Measurements from ENCODE around the gene ZYG11B.
"Not testable (repeated sequence)": the region's sequence is repeated elsewhere in the genome, so short reads cannot be mapped to it uniquely, and the experiment has no call there.

Gene ZYG11B

GRCh38 chr1:52726265-52727113 is at the start of gene ZYG11B:
ZYG11B (plus strand) TSS chr1:52726453; CDS start chr1:52726654, 201 bp downstream.
- Histone ChIP-seq H3K9ac (ENCODE audit: insufficient read length) (peak within 1 kb of the TSS; percentile 84), H3K9me3 (ENCODE audit: low read depth, low read length) (no peaks in the 10 kb centered on the region), H3K36me3 (ENCODE audit: insufficient read depth, low read length) (no peaks in the 10 kb centered on the region), H3K4me3 (peak within 1 kb of the TSS; percentile 78), H3K27ac (no peak within 1 kb of the TSS)
- TF ChIP-seq FOXP2 (optimal IDR thresholded peaks at IDR 0.05; ENCODE audit: control extremely low read depth, extremely low read length, insufficient read depth) = no peak
- TF ChIP-seq EZH2 (IDR thresholded peaks at IDR 0.05) = no peak
- TF ChIP-seq POLR2AphosphoS5 (IDR thresholded peaks at IDR 0.05; ENCODE audit: borderline replicate concordance, low read depth, low read length) = peak; percentile 32; the same call in 1 of the 2 replicates
- peak; percentile 26 for DNase-seq (ENCODE audit: low read depth, low spot score)

DNA sequence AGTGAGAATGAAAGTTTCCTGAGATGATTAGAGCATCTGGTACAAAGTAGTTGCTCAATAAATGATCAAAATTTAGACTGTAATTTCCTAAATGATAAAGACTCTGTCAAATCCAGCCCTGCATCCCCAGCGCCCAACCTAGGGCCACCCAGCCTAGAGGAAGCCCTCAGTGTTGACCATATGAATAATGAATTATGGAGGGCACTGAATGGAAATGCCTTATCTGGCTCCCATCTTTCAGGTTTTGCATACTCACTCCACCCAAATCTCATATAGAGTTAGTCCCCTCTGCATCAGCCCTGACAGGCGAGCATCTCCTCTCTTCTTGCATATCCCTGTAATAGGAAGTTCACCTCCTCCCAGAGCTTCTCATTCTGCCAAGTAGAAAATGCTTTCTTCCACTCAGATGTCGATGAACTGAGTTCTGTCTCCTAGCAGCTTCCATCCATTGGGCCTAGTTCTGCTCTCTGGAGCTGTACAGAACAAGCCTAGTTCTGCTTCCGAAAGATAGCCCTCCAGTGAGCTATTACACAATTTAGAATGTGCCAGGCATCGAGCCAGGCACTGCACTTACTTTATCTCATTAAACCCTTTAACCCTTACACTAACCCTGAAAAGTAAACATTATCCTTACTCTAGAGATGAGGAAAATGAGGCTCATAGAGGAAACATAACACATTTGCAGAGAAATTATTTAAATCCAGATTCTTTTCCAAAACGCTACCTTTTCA is 49.0 kb upstream of the ZYG11B start:
- no peak for DNase-seq (ENCODE audit: low read depth, low spot score)
- Histone ChIP-seq H3K27ac (no peak overlapping the region), H3K9me3 (ENCODE audit: low read depth, low read length) (no peaks in the 10 kb centered on the region), H3K4me3 (no peak overlapping the region), H3K9ac (ENCODE audit: insufficient read length) (no peak overlapping the region), H3K36me3 (ENCODE audit: insufficient read depth, low read length) (no peaks in the 10 kb centered on the region)
- no peak for TF ChIP-seq EZH2 (IDR thresholded peaks at IDR 0.05)

- TF ChIP-seq POLR2AphosphoS5 (IDR thresholded peaks at IDR 0.05; ENCODE audit: borderline replicate concordance, low read depth, low read length) (no peak), EZH2 (IDR thresholded peaks at IDR 0.05) (no peak), FOXP2 (optimal IDR thresholded peaks at IDR 0.05; ENCODE audit: control extremely low read depth, extremely low read length, insufficient read depth) (no peak)
- Histone ChIP-seq H3K4me3 (no peak overlapping the region), H3K9me3 (ENCODE audit: low read depth, low read length) (no peaks in the 10 kb centered on the region), H3K36me3 (ENCODE audit: insufficient read depth, low read length) (no peaks in the 10 kb centered on the region), H3K27ac (no peak overlapping the region), H3K9ac (ENCODE audit: insufficient read length) (no peak overlapping the region)
- DNase-seq (ENCODE audit: low read depth, low spot score) = no peak
Observed at GRCh38 chr1:52679048-52679447, 47.2 kb upstream of the ZYG11B start.

GRCh38 chr1:52679498-52679897 is 46.8 kb upstream of the ZYG11B start:
- no peak overlapping the region for H3K9ac ChIP-seq (ENCODE audit: insufficient read length)
- H3K9me3 ChIP-seq (ENCODE audit: low read depth, low read length) = no peaks in the 10 kb centered on the region
- no peak overlapping the region for H3K27ac ChIP-seq
- no peak overlapping the region for H3K4me3 ChIP-seq
- no peak for TF ChIP-seq EZH2 (IDR thresholded peaks at IDR 0.05)
- TF ChIP-seq FOXP2 (optimal IDR thresholded peaks at IDR 0.05; ENCODE audit: control extremely low read depth, extremely low read length, insufficient read depth) = no peak
- TF ChIP-seq POLR2AphosphoS5 (IDR thresholded peaks at IDR 0.05; ENCODE audit: borderline replicate concordance, low read depth, low read length) = no peak
- no peak for DNase-seq (ENCODE audit: low read depth, low spot score)
- no peaks in the 10 kb centered on the region for H3K36me3 ChIP-seq (ENCODE audit: insufficient read depth, low read length)

GRCh38 chr1:52680353-52680752 is 45.9 kb upstream of the ZYG11B start:
- H3K4me3 ChIP-seq = no peak overlapping the region
- no peak for DNase-seq (ENCODE audit: low read depth, low spot score)
- no peak for TF ChIP-seq POLR2AphosphoS5 (IDR thresholded peaks at IDR 0.05; ENCODE audit: borderline replicate concordance, low read depth, low read length)
- TF ChIP-seq EZH2 (IDR thresholded peaks at IDR 0.05) = no peak
- no peak for TF ChIP-seq FOXP2 (optimal IDR thresholded peaks at IDR 0.05; ENCODE audit: control extremely low read depth, extremely low read length, insufficient read depth)

DNA sequence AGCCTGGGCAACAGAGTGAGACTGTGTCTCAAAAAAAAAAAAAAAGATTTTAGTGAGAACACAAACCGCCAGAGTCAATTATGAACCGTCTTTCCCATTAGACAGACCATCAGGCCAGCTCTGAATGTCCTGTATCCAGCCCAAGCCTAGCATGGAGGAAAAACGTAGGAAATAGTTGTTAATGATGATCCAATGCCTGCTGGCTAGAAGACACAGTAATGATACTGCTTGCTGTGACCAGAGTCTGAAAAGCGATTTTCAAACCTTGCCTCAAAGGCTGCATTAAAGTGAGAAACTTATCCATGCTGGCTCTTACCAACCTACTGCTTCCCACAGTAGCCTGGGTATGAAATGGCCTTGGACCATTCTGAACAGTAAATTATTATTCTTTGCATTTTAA is 45.1 kb upstream of the ZYG11B start:
- Histone ChIP-seq H3K9me3 (ENCODE audit: low read depth, low read length) (no peaks in the 10 kb centered on the region), H3K9ac (ENCODE audit: insufficient read length) (no peak overlapping the region), H3K27ac (no peak overlapping the region), H3K36me3 (ENCODE audit: insufficient read depth, low read length) (peaks cover 5% of the 10 kb centered on the region; the same call in 1 of the 2 replicates), H3K4me3 (no peak overlapping the region)
- TF ChIP-seq POLR2AphosphoS5 (IDR thresholded peaks at IDR 0.05; ENCODE audit: borderline replicate concordance, low read depth, low read length) = no peak
- TF ChIP-seq FOXP2 (optimal IDR thresholded peaks at IDR 0.05; ENCODE audit: control extremely low read depth, extremely low read length, insufficient read depth) = no peak
- TF ChIP-seq EZH2 (IDR thresholded peaks at IDR 0.05) = no peak
- DNase-seq (ENCODE audit: low read depth, low spot score) = no peak

More at GRCh38 chr1:52680353-52680752, 45.9 kb upstream of the ZYG11B start:
- H3K9me3 ChIP-seq (ENCODE audit: low read depth, low read length) = no peaks in the 10 kb centered on the region
- H3K36me3 ChIP-seq (ENCODE audit: insufficient read depth, low read length) = peaks cover 3% of the 10 kb centered on the region; the same call in 1 of the 2 replicates
- no peak overlapping the region for H3K9ac ChIP-seq (ENCODE audit: insufficient read length)
- H3K27ac ChIP-seq = no peak overlapping the region

DNA sequence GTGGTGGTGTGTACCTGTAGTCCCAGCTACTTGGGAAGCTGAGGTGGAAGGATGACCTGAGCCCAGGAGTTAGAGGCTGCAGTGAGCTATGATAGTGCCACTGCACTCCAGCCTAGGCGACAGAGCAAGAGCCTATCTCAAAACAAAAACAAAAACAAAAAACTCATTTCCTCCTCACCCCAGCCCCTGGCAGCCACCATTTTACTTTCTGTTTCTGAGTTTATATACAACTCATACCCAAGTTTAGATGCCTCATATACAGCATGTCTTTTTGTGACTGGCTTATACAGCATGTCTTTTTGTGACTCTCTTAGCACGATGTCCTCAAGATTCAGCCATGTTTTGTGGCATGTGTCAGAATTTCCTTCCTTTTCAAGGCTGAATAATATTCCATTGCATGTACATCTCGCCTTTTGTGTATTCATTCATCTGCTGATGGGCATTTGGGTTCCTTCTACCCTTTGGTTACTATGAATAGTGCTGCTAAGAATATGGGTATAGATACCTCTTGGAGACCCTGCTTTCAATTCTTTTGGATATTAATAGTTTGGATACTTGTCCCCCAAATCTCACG is 42.8 kb upstream of the ZYG11B start:
- Histone ChIP-seq H3K4me3 (no peak overlapping the region), H3K9me3 (ENCODE audit: low read depth, low read length) (no peaks in the 10 kb centered on the region), H3K36me3 (ENCODE audit: insufficient read depth, low read length) (peaks cover 26% of the 10 kb centered on the region), H3K9ac (ENCODE audit: insufficient read length) (no peak overlapping the region), H3K27ac (no peak overlapping the region)
- no peak for DNase-seq (ENCODE audit: low read depth, low spot score)
- no peak for TF ChIP-seq FOXP2 (optimal IDR thresholded peaks at IDR 0.05; ENCODE audit: control extremely low read depth, extremely low read length, insufficient read depth)
- TF ChIP-seq POLR2AphosphoS5 (IDR thresholded peaks at IDR 0.05; ENCODE audit: borderline replicate concordance, low read depth, low read length) = no peak
- no peak for TF ChIP-seq EZH2 (IDR thresholded peaks at IDR 0.05)

DNA sequence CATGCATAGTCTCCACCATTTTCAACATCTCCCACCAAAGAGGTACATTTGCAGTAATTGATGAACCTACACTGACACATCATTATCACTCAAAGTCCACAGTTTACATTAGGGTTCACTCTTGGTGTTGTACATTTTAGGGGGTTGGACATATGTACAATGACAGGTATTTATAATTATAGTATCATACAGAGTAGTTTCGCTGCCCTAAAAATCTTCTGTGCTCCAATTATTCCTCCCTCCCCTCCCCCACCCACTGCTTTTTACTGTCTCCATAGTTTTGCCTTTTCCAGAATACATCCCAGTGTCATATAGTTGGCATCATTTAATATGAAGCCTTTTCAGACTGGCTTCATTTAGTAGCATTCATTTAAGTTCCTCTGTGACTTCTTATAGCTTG is 41.7 kb upstream of the ZYG11B start:
- H3K4me3 ChIP-seq = no peak overlapping the region
- no peak overlapping the region for H3K27ac ChIP-seq
- no peak overlapping the region for H3K9ac ChIP-seq (ENCODE audit: insufficient read length)
- no peaks in the 10 kb centered on the region for H3K9me3 ChIP-seq (ENCODE audit: low read depth, low read length)
- no peak for DNase-seq (ENCODE audit: low read depth, low spot score)
- TF ChIP-seq EZH2 (IDR thresholded peaks at IDR 0.05) (no peak), FOXP2 (optimal IDR thresholded peaks at IDR 0.05; ENCODE audit: control extremely low read depth, extremely low read length, insufficient read depth) (no peak), POLR2AphosphoS5 (IDR thresholded peaks at IDR 0.05; ENCODE audit: borderline replicate concordance, low read depth, low read length) (no peak)
- H3K36me3 ChIP-seq (ENCODE audit: insufficient read depth, low read length) = peaks cover 29% of the 10 kb centered on the region

DNA sequence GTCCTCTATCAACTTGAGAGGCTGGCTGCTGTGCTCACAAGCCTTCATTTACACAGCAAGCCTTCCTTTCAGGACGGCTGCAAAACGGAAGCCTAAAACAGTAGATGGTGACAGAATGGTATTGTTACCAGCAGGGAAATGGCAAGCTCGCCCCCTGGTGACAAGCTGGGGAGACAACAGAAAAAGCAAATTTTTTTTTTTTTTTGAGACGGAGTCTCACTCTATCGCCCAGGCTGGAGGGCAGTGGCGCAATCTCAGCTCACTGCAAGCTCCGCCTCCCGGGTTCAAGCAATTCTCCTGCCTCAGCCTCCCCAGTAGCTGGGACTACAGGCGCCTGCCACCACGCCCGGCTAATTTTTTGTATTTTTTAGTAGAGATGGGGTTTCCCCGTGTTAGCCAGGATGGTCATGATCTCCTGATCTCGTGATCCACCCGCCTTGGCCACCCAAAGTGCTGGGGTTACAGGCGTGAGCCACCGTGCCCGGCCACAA is 39.9 kb upstream of the ZYG11B start:
- not testable (repeated sequence) for DNase-seq (ENCODE audit: low read depth, low spot score); H3K9ac ChIP-seq (ENCODE audit: insufficient read length); H3K9me3 ChIP-seq (ENCODE audit: low read depth, low read length); H3K4me3 ChIP-seq; H3K27ac ChIP-seq
- H3K36me3 ChIP-seq (ENCODE audit: insufficient read depth, low read length) = peaks cover 43% of the 10 kb centered on the region

Measured in SK-N-MC (cell line).